Kidney epithelial cell (primary cell): ENCODE measurements around the gene S100A16. TPM values are rescaled to one million over a fixed set of nuclear protein-coding genes. Genes with fewer than 3 reads are reported as not detected.

Experiments used
- DNase-seq: peaks from one replicate; pipeline ENCODE4 v3.0.0-alpha.2; 2010; ENCODE audit warnings: low read depth
- H3K27me3 ChIP-seq: 2 replicates; pipeline ENCODE4 v1.6.0; 2011; ENCODE audit warnings: low read length; ENCODE audit not compliant: control insufficient read depth, insufficient read depth
- H3K36me3 ChIP-seq: 2 replicates; pipeline ENCODE4 v1.5.1; 2011; ENCODE audit warnings: low read length; ENCODE audit not compliant: control insufficient read depth, insufficient read depth
- H3K4me3 ChIP-seq: 2 replicates; pipeline ENCODE4 v1.5.1; 2011; ENCODE audit warnings: low read depth, mild to moderate bottlenecking, control low read depth, low read length
- total RNA-seq: library from RNA; depleted of rRNA; stranded (reverse); fragments of >200 nt; gene quantifications from 2 replicates; pipeline ENCODE4 v1.2.3, GENCODE V29; 2015
- TF ChIP-seq, protein P1 (sequence below): IDR thresholded peaks from 2 replicates; pipeline ENCODE4 v1.5.1; 2011; ENCODE audit warnings: mild to moderate bottlenecking, moderate library complexity, low read length, control low read depth, inconsistent platforms; ENCODE audit not compliant: insufficient read depth, poor library complexity, severe bottlenecking

S100A16 gene
- total RNA-seq, 1 donor from 2014 or later, result 480 TPM

DNA sequence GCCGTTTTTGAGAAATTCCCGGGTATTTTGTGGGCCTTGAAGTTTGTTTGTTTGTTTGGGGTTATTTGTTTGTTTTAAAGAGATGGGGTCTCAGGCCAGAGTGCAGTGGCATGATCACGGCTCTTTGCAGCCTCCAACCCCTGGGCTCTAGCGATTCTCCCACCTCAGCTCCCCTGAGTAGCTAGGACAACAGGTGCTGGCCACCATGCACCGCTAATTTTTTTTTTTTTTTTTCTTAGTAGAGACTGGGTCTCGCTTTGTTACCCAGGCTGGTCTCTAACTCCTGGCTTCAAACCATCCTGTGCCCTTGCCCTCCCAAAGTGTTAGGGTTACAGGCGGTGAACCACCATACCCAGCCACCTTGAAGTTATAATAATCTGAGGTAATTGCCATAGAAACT lies 22.9 kb upstream of the S100A16 start:
- TF ChIP-seq, protein P1, sequence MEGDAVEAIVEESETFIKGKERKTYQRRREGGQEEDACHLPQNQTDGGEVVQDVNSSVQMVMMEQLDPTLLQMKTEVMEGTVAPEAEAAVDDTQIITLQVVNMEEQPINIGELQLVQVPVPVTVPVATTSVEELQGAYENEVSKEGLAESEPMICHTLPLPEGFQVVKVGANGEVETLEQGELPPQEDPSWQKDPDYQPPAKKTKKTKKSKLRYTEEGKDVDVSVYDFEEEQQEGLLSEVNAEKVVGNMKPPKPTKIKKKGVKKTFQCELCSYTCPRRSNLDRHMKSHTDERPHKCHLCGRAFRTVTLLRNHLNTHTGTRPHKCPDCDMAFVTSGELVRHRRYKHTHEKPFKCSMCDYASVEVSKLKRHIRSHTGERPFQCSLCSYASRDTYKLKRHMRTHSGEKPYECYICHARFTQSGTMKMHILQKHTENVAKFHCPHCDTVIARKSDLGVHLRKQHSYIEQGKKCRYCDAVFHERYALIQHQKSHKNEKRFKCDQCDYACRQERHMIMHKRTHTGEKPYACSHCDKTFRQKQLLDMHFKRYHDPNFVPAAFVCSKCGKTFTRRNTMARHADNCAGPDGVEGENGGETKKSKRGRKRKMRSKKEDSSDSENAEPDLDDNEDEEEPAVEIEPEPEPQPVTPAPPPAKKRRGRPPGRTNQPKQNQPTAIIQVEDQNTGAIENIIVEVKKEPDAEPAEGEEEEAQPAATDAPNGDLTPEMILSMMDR, result no peak
- H3K4me3 ChIP-seq, result no peak overlapping the region
- H3K36me3 ChIP-seq, result peaks cover 5% of the 10 kb centered on the region
- no peaks in the 10 kb centered on the region for H3K27me3 ChIP-seq
- DNase-seq, result no peak

GRCh38 chr1:153633754-153634665 lies 21.1 kb upstream of the S100A16 start, which contains the start of gene CHTOP:
CHTOP (plus strand) TSS chr1:153634066; CDS start chr1:153636589, 2,523 bp downstream.
- no peaks in the 10 kb centered on the region for H3K27me3 ChIP-seq
- TF ChIP-seq, protein P1, result no peak
- DNase-seq, result peak; percentile 92
- peak within 1 kb of the TSS; percentile 61 for H3K4me3 ChIP-seq
- H3K36me3 ChIP-seq, result peaks cover 5% of the 10 kb centered on the region

GRCh38 chr1:153633161-153633753 lies 20.3 kb upstream of the S100A16 start:
- peak overlapping the region; percentile 17 for H3K4me3 ChIP-seq
- TF ChIP-seq, protein P1, result no peak
- H3K36me3 ChIP-seq, result peaks cover 5% of the 10 kb centered on the region
- H3K27me3 ChIP-seq, result no peaks in the 10 kb centered on the region
- no peak for DNase-seq

DNA sequence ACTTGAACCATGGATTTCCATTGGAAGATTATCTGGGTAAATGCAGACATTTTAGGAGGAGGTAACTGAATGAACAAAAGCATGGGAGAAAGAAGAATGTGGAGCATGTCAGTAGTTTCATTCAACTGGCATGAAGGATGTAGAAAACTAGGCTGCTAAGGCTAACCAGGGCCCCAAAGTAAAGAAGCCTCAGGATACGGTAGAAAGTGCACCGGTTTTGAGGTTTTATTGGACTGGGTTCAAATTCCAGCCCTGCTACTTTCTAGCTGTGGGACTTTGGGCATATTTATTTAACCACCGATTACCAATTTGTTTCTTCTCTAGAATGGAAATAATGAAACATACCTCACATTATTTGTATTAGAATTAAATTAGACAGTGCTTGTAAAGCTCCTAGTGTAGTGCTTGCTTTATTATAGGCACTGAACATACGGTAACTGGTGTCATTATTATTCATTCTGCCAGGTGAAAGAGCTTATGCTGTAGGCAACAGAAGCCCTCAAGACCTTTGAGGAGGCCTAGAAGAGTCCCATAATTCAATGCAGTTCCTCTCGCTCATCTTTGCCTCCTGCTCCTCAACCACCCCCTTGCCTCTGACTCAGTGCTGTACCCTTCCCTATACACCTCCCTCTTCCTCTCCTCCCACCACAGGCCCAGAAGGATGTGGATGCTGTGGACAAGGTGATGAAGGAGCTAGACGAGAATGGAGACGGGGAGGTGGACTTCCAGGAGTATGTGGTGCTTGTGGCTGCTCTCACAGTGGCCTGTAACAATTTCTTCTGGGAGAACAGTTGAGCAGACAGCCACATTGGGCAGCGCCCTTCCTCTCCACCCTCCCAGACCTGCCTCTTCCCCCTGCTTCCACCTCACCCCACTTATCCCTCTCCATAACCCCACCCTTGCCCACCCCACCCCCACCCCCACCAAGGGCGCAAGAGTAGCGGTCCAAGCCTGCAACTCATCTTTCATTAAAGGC lies 18.4 kb upstream of the S100A16 start:
- Histone ChIP-seq H3K4me3 (no peak overlapping the region), H3K36me3 (no peaks in the 10 kb centered on the region), H3K27me3 (no peaks in the 10 kb centered on the region)
- TF ChIP-seq, protein P1, result no peak
- DNase-seq, result no peak

- no peaks in the 10 kb centered on the region for H3K36me3 ChIP-seq
- no peak for DNase-seq
- no peak overlapping the region for H3K4me3 ChIP-seq
Measured at GRCh38 chr1:153630384-153630783, 17.4 kb upstream of the S100A16 start.

More at GRCh38 chr1:153630384-153630783, 17.4 kb upstream of the S100A16 start:
- H3K27me3 ChIP-seq, result no peaks in the 10 kb centered on the region
- TF ChIP-seq, protein P1, result no peak
